GM12864 (cell line): ENCODE measurements around the gene ADAMTS1.

Experiments used
- DNase-seq: peaks from one replicate; pipeline ENCODE4 v3.0.0-alpha.2; 2011; ENCODE audit warnings: low read depth
- H3K4me3 ChIP-seq: 2 replicates; pipeline ENCODE4 v1.5.1; 2011; ENCODE audit warnings: mild to moderate bottlenecking, low read depth, low read length, control low read depth
- CTCF ChIP-seq: IDR thresholded peaks from 2 replicates; pipeline ENCODE4 v1.5.1; 2011; ENCODE audit warnings: low read depth, mild to moderate bottlenecking, moderate library complexity, low read length, control low read depth, inconsistent platforms; ENCODE audit errors: missing control alignments

Gene ADAMTS1

GRCh38 chr21:26837539-26837938 is 7.7 kb downstream of the ADAMTS1 start:
- no peak for DNase-seq
- TF ChIP-seq CTCF: no peak
- H3K4me3 ChIP-seq: no peak overlapping the region

- no peak for DNase-seq
- no peak overlapping the region for H3K4me3 ChIP-seq
- no peak for TF ChIP-seq CTCF
Measured at GRCh38 chr21:26836528-26836927, 8.7 kb downstream of the ADAMTS1 start.

- no peak for DNase-seq
- H3K4me3 ChIP-seq: no peak overlapping the region
- TF ChIP-seq CTCF: no peak
Measured at GRCh38 chr21:26835714-26836265, 9.4 kb downstream of the ADAMTS1 start.

GRCh38 chr21:26835027-26835713 is 10.0 kb downstream of the ADAMTS1 start:
- no peak overlapping the region for H3K4me3 ChIP-seq
- DNase-seq: no peak
- no peak for TF ChIP-seq CTCF

- no peak for TF ChIP-seq CTCF
- no peak for DNase-seq
Measured at GRCh38 chr21:26834181-26834905, 10.9 kb downstream of the ADAMTS1 start.

GRCh38 chr21:26833460-26833939 is 11.7 kb downstream of the ADAMTS1 start:
- no peak for DNase-seq
- TF ChIP-seq CTCF: no peak
- H3K4me3 ChIP-seq: no peak overlapping the region

More at GRCh38 chr21:26834181-26834905, 10.9 kb downstream of the ADAMTS1 start:
- no peak overlapping the region for H3K4me3 ChIP-seq
